ENCODE measurements around the gene GALNT18.

Gene GALNT18

DNA sequence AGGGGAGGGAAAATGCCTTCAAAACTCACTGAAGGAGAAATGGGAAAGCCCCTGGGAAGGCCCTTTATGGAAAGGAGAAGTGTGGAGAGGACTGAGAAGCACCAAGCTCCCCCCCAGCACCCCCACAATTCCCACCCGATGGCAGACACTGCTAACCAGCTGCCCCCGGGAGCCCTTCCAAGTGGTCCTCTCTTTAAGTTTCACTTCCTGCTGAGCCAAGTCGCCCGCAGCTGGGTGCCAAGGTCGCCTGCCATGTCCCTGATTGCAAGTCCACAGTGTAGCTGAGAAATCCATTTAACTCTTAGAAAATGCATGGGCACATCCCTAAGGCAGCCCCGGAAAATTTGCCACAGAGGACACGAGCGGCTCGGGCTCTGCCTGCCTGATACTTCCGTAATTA lies 68.2 kb downstream of the GALNT18 start:
- Histone ChIP-seq H3K36me3 (replicated peaks; ENCODE audit: insufficient read depth, low read length) (no peaks in the 10 kb centered on the region), H2AFZ (ENCODE audit: low read length) (no peak overlapping the region), H3K9me2 (replicated peaks; ENCODE audit: insufficient read depth, low read length) (no peaks in the 10 kb centered on the region), H4K20me1 (ENCODE audit: insufficient read depth, low read length) (no peaks in the 10 kb centered on the region), H3K4me3 (ENCODE audit: low read length) (no peak overlapping the region), H3K79me2 (ENCODE audit: low read length) (no peaks in the 10 kb centered on the region), H3K9ac (ENCODE audit: low read length) (no peak overlapping the region), H3K27ac (ENCODE audit: low read length) (no peak overlapping the region), H3K9me3 (replicated peaks; ENCODE audit: insufficient read depth, low read length) (no peaks in the 10 kb centered on the region), H3K4me1 (ENCODE audit: low read length) (no peaks in the 10 kb centered on the region), H3K27me3 (replicated peaks; ENCODE audit: insufficient read depth, low read length) (no peaks in the 10 kb centered on the region), H3K4me2 (ENCODE audit: low read depth, low read length) (no peak overlapping the region), H3F3A (ENCODE audit: insufficient read depth, low read length) (no peaks in the 10 kb centered on the region)
- no peak for TF ChIP-seq EZH2phosphoT487 (IDR thresholded peaks at IDR 0.05; ENCODE audit: low read length)
- TF ChIP-seq EZH2 (optimal IDR thresholded peaks at IDR 0.05; ENCODE audit: low read depth, low read length), result no peak
- TF ChIP-seq, protein P1, sequence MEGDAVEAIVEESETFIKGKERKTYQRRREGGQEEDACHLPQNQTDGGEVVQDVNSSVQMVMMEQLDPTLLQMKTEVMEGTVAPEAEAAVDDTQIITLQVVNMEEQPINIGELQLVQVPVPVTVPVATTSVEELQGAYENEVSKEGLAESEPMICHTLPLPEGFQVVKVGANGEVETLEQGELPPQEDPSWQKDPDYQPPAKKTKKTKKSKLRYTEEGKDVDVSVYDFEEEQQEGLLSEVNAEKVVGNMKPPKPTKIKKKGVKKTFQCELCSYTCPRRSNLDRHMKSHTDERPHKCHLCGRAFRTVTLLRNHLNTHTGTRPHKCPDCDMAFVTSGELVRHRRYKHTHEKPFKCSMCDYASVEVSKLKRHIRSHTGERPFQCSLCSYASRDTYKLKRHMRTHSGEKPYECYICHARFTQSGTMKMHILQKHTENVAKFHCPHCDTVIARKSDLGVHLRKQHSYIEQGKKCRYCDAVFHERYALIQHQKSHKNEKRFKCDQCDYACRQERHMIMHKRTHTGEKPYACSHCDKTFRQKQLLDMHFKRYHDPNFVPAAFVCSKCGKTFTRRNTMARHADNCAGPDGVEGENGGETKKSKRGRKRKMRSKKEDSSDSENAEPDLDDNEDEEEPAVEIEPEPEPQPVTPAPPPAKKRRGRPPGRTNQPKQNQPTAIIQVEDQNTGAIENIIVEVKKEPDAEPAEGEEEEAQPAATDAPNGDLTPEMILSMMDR (IDR thresholded peaks at IDR 0.05; ENCODE audit: low read length), result no peak
- no peak for DNase-seq

DNA sequence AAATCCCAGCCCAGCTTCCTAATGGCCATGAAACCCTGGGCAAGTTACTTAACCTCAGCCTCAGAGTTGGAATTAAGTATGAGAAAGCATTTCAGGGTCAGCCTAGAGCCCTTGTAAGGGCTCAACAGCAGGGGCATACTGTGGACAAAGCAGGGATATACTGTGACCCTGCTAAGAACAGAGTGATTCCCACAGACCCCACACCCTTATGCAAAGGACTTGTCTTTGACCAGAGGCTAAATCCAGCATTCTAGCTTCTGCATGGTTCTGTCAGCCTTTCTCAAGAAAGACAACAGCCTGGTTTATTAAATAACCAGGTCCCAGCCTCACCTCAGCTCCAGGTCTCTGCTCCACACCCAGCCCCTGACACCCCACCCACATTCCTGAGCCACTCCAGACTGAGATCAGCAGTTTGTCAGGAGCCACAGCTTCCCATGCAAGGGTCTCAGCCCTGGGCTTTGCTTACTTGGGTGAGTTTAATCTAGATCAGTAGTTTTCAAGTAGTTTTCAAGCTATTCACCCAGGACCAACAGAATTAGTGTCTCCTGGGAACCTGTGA lies 69.2 kb downstream of the GALNT18 start:
- Histone ChIP-seq H3K4me2 (ENCODE audit: low read depth, low read length) (no peak overlapping the region), H3K27ac (ENCODE audit: low read length) (no peak overlapping the region), H3K79me2 (ENCODE audit: low read length) (no peaks in the 10 kb centered on the region), H3K9ac (ENCODE audit: low read length) (no peak overlapping the region), H2AFZ (ENCODE audit: low read length) (no peak overlapping the region), H3K36me3 (replicated peaks; ENCODE audit: insufficient read depth, low read length) (no peaks in the 10 kb centered on the region), H3K9me3 (replicated peaks; ENCODE audit: insufficient read depth, low read length) (no peaks in the 10 kb centered on the region), H3K4me1 (ENCODE audit: low read length) (no peaks in the 10 kb centered on the region), H3K9me2 (replicated peaks; ENCODE audit: insufficient read depth, low read length) (no peaks in the 10 kb centered on the region), H3K4me3 (ENCODE audit: low read length) (no peak overlapping the region), H3F3A (ENCODE audit: insufficient read depth, low read length) (no peaks in the 10 kb centered on the region), H3K27me3 (replicated peaks; ENCODE audit: insufficient read depth, low read length) (no peaks in the 10 kb centered on the region), H4K20me1 (ENCODE audit: insufficient read depth, low read length) (no peaks in the 10 kb centered on the region)
- no peak for TF ChIP-seq EZH2 (optimal IDR thresholded peaks at IDR 0.05; ENCODE audit: low read depth, low read length)
- TF ChIP-seq EZH2phosphoT487 (IDR thresholded peaks at IDR 0.05; ENCODE audit: low read length), result no peak
- TF ChIP-seq, protein P1 (IDR thresholded peaks at IDR 0.05; ENCODE audit: low read length), result no peak
- no peak for DNase-seq

DNA sequence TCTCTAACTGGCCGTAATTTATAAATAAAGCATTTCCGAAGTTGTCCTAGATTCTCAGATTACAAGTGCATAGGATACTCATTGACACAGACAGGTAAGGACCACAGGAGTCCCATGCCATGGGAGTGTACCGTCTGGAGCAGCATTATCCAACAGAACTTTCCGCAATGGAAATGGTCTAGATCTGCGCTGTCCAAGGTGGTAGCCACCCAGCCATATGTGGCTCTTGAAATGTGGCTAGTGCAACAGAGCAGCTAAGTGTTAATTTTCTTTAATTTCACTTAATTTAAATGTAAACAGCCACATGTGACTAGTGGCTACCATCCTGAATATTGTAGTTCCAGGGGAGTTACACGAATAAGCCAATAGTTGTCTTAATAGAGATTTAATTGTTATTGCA lies 71.3 kb downstream of the GALNT18 start:
- no peak for DNase-seq
- H3F3A ChIP-seq (ENCODE audit: insufficient read depth, low read length), result no peaks in the 10 kb centered on the region
- no peak overlapping the region for H3K4me3 ChIP-seq (ENCODE audit: low read length)
- TF ChIP-seq, protein P1 (IDR thresholded peaks at IDR 0.05; ENCODE audit: low read length), result no peak
- TF ChIP-seq EZH2phosphoT487 (IDR thresholded peaks at IDR 0.05; ENCODE audit: low read length) (no peak), EZH2 (optimal IDR thresholded peaks at IDR 0.05; ENCODE audit: low read depth, low read length) (no peak)
- H2AFZ ChIP-seq (ENCODE audit: low read length), result no peak overlapping the region
- H3K9me2 ChIP-seq (replicated peaks; ENCODE audit: insufficient read depth, low read length), result no peaks in the 10 kb centered on the region
- no peaks in the 10 kb centered on the region for H3K27me3 ChIP-seq (replicated peaks; ENCODE audit: insufficient read depth, low read length)
- H3K4me2 ChIP-seq (ENCODE audit: low read depth, low read length), result no peak overlapping the region
- H3K36me3 ChIP-seq (replicated peaks; ENCODE audit: insufficient read depth, low read length), result no peaks in the 10 kb centered on the region
- H3K27ac ChIP-seq (ENCODE audit: low read length), result no peak overlapping the region
- H3K79me2 ChIP-seq (ENCODE audit: low read length), result no peaks in the 10 kb centered on the region
- H3K9me3 ChIP-seq (replicated peaks; ENCODE audit: insufficient read depth, low read length), result no peaks in the 10 kb centered on the region
- H3K9ac ChIP-seq (ENCODE audit: low read length), result no peak overlapping the region
- no peaks in the 10 kb centered on the region for H3K4me1 ChIP-seq (ENCODE audit: low read length)
- no peaks in the 10 kb centered on the region for H4K20me1 ChIP-seq (ENCODE audit: insufficient read depth, low read length)
